ENCODE data around the gene SLC32A1. TPM values are rescaled to one million over a fixed set of nuclear protein-coding genes. Genes with fewer than 3 reads are reported as not detected.

The SLC32A1 gene
- total RNA-seq, 1 experiment from 2014 or later, result not detected

DNA sequence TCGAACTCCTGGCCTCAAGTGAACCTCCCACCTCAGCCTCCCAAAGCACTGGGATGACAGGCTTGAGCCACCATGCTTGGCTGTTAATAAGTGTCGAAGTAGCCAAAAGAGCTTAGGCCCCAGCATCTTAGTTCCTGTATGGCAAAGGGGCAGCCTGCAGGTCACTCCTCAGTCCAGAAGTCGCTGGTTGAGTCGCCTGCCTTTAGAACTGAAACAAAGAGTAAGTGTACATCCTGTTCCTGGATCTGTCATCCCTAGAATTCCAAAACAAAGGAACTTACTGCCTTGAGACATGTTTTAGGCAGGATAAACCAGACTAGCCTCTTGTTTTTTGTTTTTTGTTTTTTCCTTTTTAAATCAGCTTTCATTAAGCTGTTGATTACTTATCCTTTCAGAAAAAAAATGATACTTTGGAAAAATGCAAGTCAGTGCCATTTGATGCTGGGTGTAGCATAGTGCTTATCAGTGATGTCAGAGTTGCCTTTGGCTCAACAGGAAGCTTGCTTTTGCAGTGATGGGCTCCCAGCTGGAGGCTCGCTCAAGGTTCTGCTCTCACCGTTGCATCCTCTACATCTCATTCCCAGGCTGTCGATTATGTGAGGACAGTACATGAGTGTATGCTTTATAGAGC is 33.0 kb downstream of the SLC32A1 start:
- H3K36me3 Mint-ChIP-seq (ENCODE audit: insufficient read depth, unreplicated experiment), result peaks cover 12% of the 10 kb centered on the region
- H3K4me1 Mint-ChIP-seq (ENCODE audit: low read depth, unreplicated experiment), result no peaks in the 10 kb centered on the region
- no peaks in the 10 kb centered on the region for H3K27me3 Mint-ChIP-seq (ENCODE audit: unreplicated experiment)
- no peak overlapping the region for H3K27ac Mint-ChIP-seq (ENCODE audit: unreplicated experiment)
- CTCF ChIA-PET, result interaction anchor here (1.1 kb wide), 1 partner anchor 125 kb away, joined by 3 read pairs; no protein-coding TSS in a partner anchor
- TF ChIP-seq, protein P1, sequence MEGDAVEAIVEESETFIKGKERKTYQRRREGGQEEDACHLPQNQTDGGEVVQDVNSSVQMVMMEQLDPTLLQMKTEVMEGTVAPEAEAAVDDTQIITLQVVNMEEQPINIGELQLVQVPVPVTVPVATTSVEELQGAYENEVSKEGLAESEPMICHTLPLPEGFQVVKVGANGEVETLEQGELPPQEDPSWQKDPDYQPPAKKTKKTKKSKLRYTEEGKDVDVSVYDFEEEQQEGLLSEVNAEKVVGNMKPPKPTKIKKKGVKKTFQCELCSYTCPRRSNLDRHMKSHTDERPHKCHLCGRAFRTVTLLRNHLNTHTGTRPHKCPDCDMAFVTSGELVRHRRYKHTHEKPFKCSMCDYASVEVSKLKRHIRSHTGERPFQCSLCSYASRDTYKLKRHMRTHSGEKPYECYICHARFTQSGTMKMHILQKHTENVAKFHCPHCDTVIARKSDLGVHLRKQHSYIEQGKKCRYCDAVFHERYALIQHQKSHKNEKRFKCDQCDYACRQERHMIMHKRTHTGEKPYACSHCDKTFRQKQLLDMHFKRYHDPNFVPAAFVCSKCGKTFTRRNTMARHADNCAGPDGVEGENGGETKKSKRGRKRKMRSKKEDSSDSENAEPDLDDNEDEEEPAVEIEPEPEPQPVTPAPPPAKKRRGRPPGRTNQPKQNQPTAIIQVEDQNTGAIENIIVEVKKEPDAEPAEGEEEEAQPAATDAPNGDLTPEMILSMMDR (IDR thresholded peaks at IDR 0.05; ENCODE audit: unreplicated experiment), result no peak
- H3K9me3 Mint-ChIP-seq (ENCODE audit: low read depth, unreplicated experiment), result no peaks in the 10 kb centered on the region
- intact Hi-C loops (cut with micrococcal nuclease; ENCODE audit: unreplicated experiment), result no loop called here
- H3K4me3 Mint-ChIP-seq (ENCODE audit: low read depth, unreplicated experiment), result no peak overlapping the region
- DNase-seq, result no peak
- BruUV-seq (replicated peaks), result no TSS peak

GRCh38 chr20:38759106-38759505 is 34.8 kb downstream of the SLC32A1 start:
- peaks cover 12% of the 10 kb centered on the region for H3K36me3 Mint-ChIP-seq (ENCODE audit: insufficient read depth, unreplicated experiment)
- no peak overlapping the region for H3K4me3 Mint-ChIP-seq (ENCODE audit: low read depth, unreplicated experiment)
- no peaks in the 10 kb centered on the region for H3K9me3 Mint-ChIP-seq (ENCODE audit: low read depth, unreplicated experiment)
- no peak overlapping the region for H3K27ac Mint-ChIP-seq (ENCODE audit: unreplicated experiment)
- no TSS peak for BruUV-seq (replicated peaks)
- TF ChIP-seq, protein P1 (IDR thresholded peaks at IDR 0.05; ENCODE audit: unreplicated experiment), result no peak
- intact Hi-C loops (cut with micrococcal nuclease; ENCODE audit: unreplicated experiment), result no loop called here
- no peak for DNase-seq
- peaks cover 8% of the 10 kb centered on the region for H3K4me1 Mint-ChIP-seq (ENCODE audit: low read depth, unreplicated experiment)
- CTCF ChIA-PET, result no interaction called here
- H3K27me3 Mint-ChIP-seq (ENCODE audit: unreplicated experiment), result no peaks in the 10 kb centered on the region

GRCh38 chr20:38760978-38761377 is 36.7 kb downstream of the SLC32A1 start:
- Mint-ChIP-seq H3K36me3 (ENCODE audit: insufficient read depth, unreplicated experiment) (peaks cover 11% of the 10 kb centered on the region), H3K4me1 (ENCODE audit: low read depth, unreplicated experiment) (peaks cover 21% of the 10 kb centered on the region), H3K4me3 (ENCODE audit: low read depth, unreplicated experiment) (no peak overlapping the region), H3K27ac (ENCODE audit: unreplicated experiment) (no peak overlapping the region), H3K9me3 (ENCODE audit: low read depth, unreplicated experiment) (no peaks in the 10 kb centered on the region), H3K27me3 (ENCODE audit: unreplicated experiment) (no peaks in the 10 kb centered on the region)
- CTCF ChIA-PET, result no interaction called here
- DNase-seq, result no peak
- intact Hi-C loops (cut with micrococcal nuclease; ENCODE audit: unreplicated experiment), result loop anchor here (10.0 kb wide), 1 partner anchor 114 kb away; no protein-coding TSS in a partner anchor
- TF ChIP-seq, protein P1 (IDR thresholded peaks at IDR 0.05; ENCODE audit: unreplicated experiment), result no peak
- no TSS peak for BruUV-seq (replicated peaks)

DNA sequence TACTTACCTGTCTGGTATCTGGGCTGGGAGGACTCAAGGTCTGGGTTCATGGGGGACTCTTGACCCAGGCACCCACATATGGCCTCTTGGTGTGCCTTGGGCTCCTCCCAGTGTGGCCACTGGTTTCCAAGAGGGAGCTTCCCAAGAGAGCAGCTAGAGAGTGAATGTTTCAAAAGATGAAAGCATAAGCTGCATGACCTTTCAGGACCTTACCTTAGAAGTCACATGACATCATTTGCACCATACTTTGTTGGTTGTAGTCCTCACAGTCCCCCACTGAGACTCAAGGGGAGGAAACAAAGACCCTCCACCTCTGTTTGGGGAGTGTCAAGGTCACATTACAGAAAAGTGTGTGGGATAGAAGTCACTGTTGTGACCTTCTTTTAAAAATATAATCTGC is 37.9 kb downstream of the SLC32A1 start:
- Mint-ChIP-seq H3K4me1 (ENCODE audit: low read depth, unreplicated experiment) (peaks cover 21% of the 10 kb centered on the region), H3K27me3 (ENCODE audit: unreplicated experiment) (no peaks in the 10 kb centered on the region), H3K9me3 (ENCODE audit: low read depth, unreplicated experiment) (no peaks in the 10 kb centered on the region), H3K4me3 (ENCODE audit: low read depth, unreplicated experiment) (no peak overlapping the region), H3K36me3 (ENCODE audit: insufficient read depth, unreplicated experiment) (peaks cover 11% of the 10 kb centered on the region), H3K27ac (ENCODE audit: unreplicated experiment) (peak overlapping the region; percentile 10)
- intact Hi-C loops (cut with micrococcal nuclease; ENCODE audit: unreplicated experiment), result loop anchor here (10.0 kb wide), 1 partner anchor 113 kb away; no protein-coding TSS in a partner anchor
- BruUV-seq (replicated peaks), result no TSS peak
- no peak for DNase-seq
- TF ChIP-seq, protein P1 (IDR thresholded peaks at IDR 0.05; ENCODE audit: unreplicated experiment), result no peak
- CTCF ChIA-PET, result no interaction called here
